DND-41 (cell line): Measurements from ENCODE around the gene VOPP1.

Source experiments
- ATAC-seq: fragments of 200-7000 bp; cut with Tn5 transposase; 3 replicates; pipeline ENCODE4 v1.9.1; 2021; ENCODE audit warnings: low read depth; ENCODE audit not compliant: insufficient read depth
- DNase-seq: peaks from one replicate; pipeline ENCODE4 v3.0.0-alpha.2; 2020
- H2AFZ ChIP-seq: 2 replicates; pipeline ENCODE4 v1.6.0; 2012; ENCODE audit warnings: low read depth, low read length
- H3K27ac ChIP-seq: 2 replicates; pipeline ENCODE4 v1.5.1; 2012; ENCODE audit warnings: low read length, inconsistent platforms
- H3K27me3 ChIP-seq: fragments of 200-600 bp; sonication (generic); 2 replicates; pipeline ENCODE4 v1.6.0; 2012; ENCODE audit warnings: low read length, mild to moderate bottlenecking, inconsistent platforms; ENCODE audit not compliant: insufficient read depth, poor library complexity
- H3K36me3 ChIP-seq: 2 replicates; pipeline ENCODE4 v1.5.1; 2012; ENCODE audit warnings: low read length, inconsistent platforms; ENCODE audit not compliant: insufficient read depth
- H3K4me1 ChIP-seq: 2 replicates; pipeline ENCODE4 v1.5.1; 2012; ENCODE audit warnings: mild to moderate bottlenecking, low read length; ENCODE audit not compliant: insufficient read depth
- H3K4me2 ChIP-seq: 2 replicates; pipeline ENCODE4 v1.6.0; 2012; ENCODE audit warnings: mild to moderate bottlenecking, moderate library complexity, low read length, inconsistent platforms; ENCODE audit not compliant: insufficient read depth
- H3K4me3 ChIP-seq, 2 experiments: fragments of 200-600 bp in 1 of 2; shearing (Covaris generic) in 1 of 2; 2 replicates each; pipeline ENCODE4 v1.5.1; 2012 to 2016; ENCODE audit warnings: inconsistent platforms in 2 of 2, low read length in 2 of 2, mild to moderate bottlenecking in 2 of 2, low read depth in 1 of 2, moderate library complexity in 1 of 2
- H3K79me2 ChIP-seq: 2 replicates; pipeline ENCODE4 v1.6.0; 2012; ENCODE audit warnings: low read length, inconsistent platforms; ENCODE audit not compliant: insufficient read depth
- H3K9ac ChIP-seq: 2 replicates; pipeline ENCODE4 v1.6.0; 2012; ENCODE audit warnings: low read depth, mild to moderate bottlenecking, inconsistent platforms, low read length, moderate library complexity
- H3K9me3 ChIP-seq: 2 replicates; pipeline ENCODE4 v1.5.1; 2012; ENCODE audit warnings: low read length, moderate library complexity, mild to moderate bottlenecking, inconsistent platforms; ENCODE audit not compliant: insufficient read depth, severe bottlenecking
- H4K20me1 ChIP-seq: 2 replicates; pipeline ENCODE4 v1.6.0; 2012; ENCODE audit warnings: low read length; ENCODE audit not compliant: insufficient read depth
- EZH2 ChIP-seq: IDR thresholded peaks from 3 replicates; pipeline ENCODE4 v1.6.1; 2012; ENCODE audit warnings: borderline replicate concordance, low read depth, mild to moderate bottlenecking, moderate library complexity, low read length, inconsistent platforms; ENCODE audit not compliant: severe bottlenecking
- TF ChIP-seq, protein P1 (sequence below): IDR thresholded peaks from 2 replicates; pipeline ENCODE4 v1.5.1; 2012; ENCODE audit warnings: borderline replicate concordance, low read length, moderate library complexity, mild to moderate bottlenecking; ENCODE audit not compliant: poor library complexity, severe bottlenecking; ENCODE audit errors: extremely low read depth

VOPP1 gene

GRCh38 chr7:55534916-55535590 is 37.2 kb downstream of the VOPP1 start:
- no peak overlapping the region for H2AFZ ChIP-seq
- no peaks in the 10 kb centered on the region for H3K9me3 ChIP-seq
- H3K4me1 ChIP-seq: peaks cover 81% of the 10 kb centered on the region
- peak; percentile 69 for DNase-seq
- H3K4me2 ChIP-seq: peak overlapping the region; percentile 62
- H3K36me3 ChIP-seq: no peaks in the 10 kb centered on the region
- H3K4me3 ChIP-seq: peak overlapping the region in 1 of 2 experiments; percentile 36; a peak in 1 of 4 replicates
- H3K79me2 ChIP-seq: peaks cover 77% of the 10 kb centered on the region
- peak overlapping the region; percentile 99 for H3K27ac ChIP-seq
- TF ChIP-seq EZH2: no peak
- TF ChIP-seq, protein P1, sequence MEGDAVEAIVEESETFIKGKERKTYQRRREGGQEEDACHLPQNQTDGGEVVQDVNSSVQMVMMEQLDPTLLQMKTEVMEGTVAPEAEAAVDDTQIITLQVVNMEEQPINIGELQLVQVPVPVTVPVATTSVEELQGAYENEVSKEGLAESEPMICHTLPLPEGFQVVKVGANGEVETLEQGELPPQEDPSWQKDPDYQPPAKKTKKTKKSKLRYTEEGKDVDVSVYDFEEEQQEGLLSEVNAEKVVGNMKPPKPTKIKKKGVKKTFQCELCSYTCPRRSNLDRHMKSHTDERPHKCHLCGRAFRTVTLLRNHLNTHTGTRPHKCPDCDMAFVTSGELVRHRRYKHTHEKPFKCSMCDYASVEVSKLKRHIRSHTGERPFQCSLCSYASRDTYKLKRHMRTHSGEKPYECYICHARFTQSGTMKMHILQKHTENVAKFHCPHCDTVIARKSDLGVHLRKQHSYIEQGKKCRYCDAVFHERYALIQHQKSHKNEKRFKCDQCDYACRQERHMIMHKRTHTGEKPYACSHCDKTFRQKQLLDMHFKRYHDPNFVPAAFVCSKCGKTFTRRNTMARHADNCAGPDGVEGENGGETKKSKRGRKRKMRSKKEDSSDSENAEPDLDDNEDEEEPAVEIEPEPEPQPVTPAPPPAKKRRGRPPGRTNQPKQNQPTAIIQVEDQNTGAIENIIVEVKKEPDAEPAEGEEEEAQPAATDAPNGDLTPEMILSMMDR: no peak
- H4K20me1 ChIP-seq: peaks cover 82% of the 10 kb centered on the region
- no peaks in the 10 kb centered on the region for H3K27me3 ChIP-seq
- ATAC-seq: peak; percentile 51
- peak overlapping the region; percentile 55 for H3K9ac ChIP-seq

- H3K9ac ChIP-seq: peak overlapping the region; percentile 55
- no peaks in the 10 kb centered on the region for H3K27me3 ChIP-seq
- no peaks in the 10 kb centered on the region for H3K9me3 ChIP-seq
- peak overlapping the region; percentile 62 for H3K4me2 ChIP-seq
- ATAC-seq: peak; percentile 67
- peaks cover 78% of the 10 kb centered on the region for H3K79me2 ChIP-seq
- H2AFZ ChIP-seq: no peak overlapping the region
- peak overlapping the region; percentile 99 for H3K27ac ChIP-seq
- no peaks in the 10 kb centered on the region for H3K36me3 ChIP-seq
- no peak for TF ChIP-seq EZH2
- DNase-seq: peak; percentile 91
- peaks cover 83% of the 10 kb centered on the region for H4K20me1 ChIP-seq
- H3K4me1 ChIP-seq: peaks cover 76% of the 10 kb centered on the region
- peak overlapping the region in 1 of 2 experiments; percentile 36; a peak in 1 of 4 replicates for H3K4me3 ChIP-seq
These were observed 37.9 kb downstream of the VOPP1 start for GRCh38 chr7:55534262-55534915.

DNA sequence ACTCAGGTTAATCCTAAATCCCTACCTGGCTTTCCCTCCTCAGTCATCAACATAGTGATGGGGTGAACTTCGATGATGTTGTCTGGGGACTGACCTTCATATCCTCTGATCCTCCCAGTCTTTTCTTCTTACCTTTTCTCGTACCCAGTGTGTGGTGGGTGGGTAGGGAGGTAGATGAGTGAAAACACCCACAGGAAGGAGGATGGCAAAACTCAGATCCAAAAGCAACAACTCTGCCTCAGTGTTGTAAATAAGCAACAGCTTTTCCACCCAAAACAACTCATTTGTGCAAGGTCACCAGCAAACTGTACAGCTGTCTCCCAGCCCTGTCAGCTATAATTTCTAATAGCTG is 38.6 kb downstream of the VOPP1 start:
- H3K4me2 ChIP-seq: peak overlapping the region; percentile 62
- H3K27ac ChIP-seq: peak overlapping the region; percentile 99
- peaks cover 80% of the 10 kb centered on the region for H3K79me2 ChIP-seq
- H2AFZ ChIP-seq: no peak overlapping the region
- H3K9ac ChIP-seq: peak overlapping the region; percentile 55
- ATAC-seq (peak; percentile 8), DNase-seq (no peak)
- H3K9me3 ChIP-seq: no peaks in the 10 kb centered on the region
- peaks cover 74% of the 10 kb centered on the region for H3K4me1 ChIP-seq
- peaks cover 82% of the 10 kb centered on the region for H4K20me1 ChIP-seq
- no peaks in the 10 kb centered on the region for H3K27me3 ChIP-seq
- TF ChIP-seq, protein P1: no peak
- no peak for TF ChIP-seq EZH2
- peak overlapping the region in 1 of 2 experiments; percentile 26; a peak in 1 of 4 replicates for H3K4me3 ChIP-seq
- no peaks in the 10 kb centered on the region for H3K36me3 ChIP-seq
